Lung microvascular endothelial cell (primary cell): Measurements from ENCODE around the gene TM9SF4. TPM values are rescaled to one million over a fixed set of nuclear protein-coding genes. Genes with fewer than 3 reads are reported as not detected.

Experiments
- DNase-seq, 2 donors: peaks; one replicate each; pipeline versions ENCODE4 v3.0.0 to v3.0.0-alpha.2; 2010; ENCODE audit warnings: low read depth in 2 of 2
- total RNA-seq: library from RNA; depleted of rRNA; stranded (reverse); fragments of >200 nt; gene quantifications from 2 replicates; pipeline ENCODE4 v1.2.1, GENCODE V29; 2014

Gene TM9SF4, protein sequence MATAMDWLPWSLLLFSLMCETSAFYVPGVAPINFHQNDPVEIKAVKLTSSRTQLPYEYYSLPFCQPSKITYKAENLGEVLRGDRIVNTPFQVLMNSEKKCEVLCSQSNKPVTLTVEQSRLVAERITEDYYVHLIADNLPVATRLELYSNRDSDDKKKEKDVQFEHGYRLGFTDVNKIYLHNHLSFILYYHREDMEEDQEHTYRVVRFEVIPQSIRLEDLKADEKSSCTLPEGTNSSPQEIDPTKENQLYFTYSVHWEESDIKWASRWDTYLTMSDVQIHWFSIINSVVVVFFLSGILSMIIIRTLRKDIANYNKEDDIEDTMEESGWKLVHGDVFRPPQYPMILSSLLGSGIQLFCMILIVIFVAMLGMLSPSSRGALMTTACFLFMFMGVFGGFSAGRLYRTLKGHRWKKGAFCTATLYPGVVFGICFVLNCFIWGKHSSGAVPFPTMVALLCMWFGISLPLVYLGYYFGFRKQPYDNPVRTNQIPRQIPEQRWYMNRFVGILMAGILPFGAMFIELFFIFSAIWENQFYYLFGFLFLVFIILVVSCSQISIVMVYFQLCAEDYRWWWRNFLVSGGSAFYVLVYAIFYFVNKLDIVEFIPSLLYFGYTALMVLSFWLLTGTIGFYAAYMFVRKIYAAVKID
- 16.3 and 25.2 TPM in 2 replicates for total RNA-seq

DNA sequence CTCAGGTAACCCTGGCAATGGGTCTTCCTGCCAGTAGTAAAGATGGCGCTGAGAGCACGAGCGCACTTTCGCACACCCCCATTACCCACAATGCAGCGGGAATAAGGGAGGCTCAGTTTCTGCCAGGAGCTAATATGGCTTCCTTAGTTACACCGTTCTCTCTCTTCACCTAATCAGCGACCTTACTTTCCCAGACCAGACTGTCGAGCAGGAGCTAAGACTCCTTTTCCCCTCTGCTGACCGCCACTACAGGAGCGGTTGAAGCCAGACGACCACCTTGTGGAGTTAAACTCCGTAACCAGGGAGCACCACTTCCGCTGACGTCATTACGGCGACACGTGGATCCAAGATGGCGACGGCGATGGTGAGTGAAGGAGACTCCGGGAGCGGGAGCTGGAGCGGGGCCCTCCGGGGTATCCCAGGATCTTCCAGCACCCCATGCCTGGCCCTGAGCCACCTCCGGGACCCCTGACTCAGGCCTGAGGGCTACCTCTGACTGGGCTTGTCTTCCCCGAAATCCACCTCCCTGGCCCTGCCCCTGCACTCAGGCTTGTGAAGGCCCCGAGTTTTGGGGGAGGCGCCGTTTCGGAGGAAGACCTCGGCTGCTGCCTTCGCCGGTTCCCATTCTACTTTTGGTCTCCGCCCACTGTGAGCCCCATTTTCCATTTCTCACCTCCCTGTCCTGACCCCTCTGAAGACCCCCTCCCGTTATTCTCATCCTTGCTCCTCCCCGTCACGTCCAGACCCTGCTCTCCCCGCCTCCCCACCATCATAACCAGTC lies at the start of gene TM9SF4:
Gene TM9SF4, plus strand, starts transcription at position 323 of the 781 bp plus-strand sequence. Its CDS starts 27 bp downstream, at position 350.
- DNase-seq: peak; percentile 94 to 96

DNA sequence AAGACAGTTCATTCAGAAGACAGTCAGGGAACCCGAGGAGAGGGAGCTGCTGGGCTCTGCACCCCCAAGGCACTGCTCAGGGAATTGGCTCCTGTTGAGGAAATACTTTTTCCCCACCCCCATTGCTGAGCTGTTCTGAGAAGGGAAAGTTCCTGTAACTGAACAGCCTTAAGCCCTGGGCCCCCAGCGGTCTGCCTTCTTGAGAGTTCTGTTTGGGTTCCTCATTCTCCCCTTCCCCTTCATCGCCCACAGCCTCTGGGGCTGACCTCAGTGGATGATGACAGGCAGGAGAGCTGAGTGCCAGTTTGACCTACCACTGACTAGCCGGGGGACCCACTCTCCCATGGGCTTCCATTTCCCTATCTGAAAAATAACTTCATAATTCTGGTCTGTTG lies 46.7 kb upstream of the TM9SF4 start:
- DNase-seq: no peak

DNA sequence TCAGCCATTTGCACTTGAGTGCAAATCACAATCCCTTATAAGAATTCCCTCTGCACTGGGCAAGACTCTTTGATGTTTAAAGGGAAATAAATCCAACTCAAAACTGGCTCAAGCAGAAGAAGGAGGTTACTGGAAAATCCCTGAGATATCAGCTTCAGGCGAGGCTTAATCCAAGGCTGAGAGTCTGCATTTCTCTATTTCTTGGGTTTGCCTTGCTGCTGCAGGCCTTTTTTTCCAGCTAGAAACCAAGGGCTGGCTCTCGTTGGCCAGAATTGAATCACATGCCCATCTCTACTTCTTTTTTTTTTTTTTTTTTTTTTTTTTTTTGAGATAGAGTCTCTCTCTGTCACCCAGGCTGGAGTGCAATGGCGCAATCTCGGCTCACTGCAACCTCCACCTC lies 45.8 kb upstream of the TM9SF4 start:
- DNase-seq: no peak

DNA sequence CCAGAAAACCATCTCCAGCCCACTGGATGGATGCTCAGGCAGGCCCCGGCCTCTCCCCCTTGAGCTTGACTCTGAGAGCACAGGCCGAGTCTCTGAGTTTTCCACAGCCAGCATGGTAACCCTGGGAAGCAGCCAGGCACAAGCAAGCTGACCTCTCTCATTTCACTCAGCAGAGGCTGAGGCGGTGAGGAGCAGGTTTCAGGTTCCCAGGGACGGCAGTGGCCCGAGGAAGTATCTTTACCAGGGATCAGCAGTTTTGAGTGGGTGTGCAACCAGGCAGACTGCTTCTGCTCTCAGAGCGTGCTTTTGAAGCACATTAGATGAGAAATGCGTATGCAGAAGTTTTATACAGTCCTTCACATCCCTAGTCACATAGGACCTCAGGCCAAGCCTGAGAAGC lies 44.8 kb upstream of the TM9SF4 start:
- DNase-seq: no peak

DNA sequence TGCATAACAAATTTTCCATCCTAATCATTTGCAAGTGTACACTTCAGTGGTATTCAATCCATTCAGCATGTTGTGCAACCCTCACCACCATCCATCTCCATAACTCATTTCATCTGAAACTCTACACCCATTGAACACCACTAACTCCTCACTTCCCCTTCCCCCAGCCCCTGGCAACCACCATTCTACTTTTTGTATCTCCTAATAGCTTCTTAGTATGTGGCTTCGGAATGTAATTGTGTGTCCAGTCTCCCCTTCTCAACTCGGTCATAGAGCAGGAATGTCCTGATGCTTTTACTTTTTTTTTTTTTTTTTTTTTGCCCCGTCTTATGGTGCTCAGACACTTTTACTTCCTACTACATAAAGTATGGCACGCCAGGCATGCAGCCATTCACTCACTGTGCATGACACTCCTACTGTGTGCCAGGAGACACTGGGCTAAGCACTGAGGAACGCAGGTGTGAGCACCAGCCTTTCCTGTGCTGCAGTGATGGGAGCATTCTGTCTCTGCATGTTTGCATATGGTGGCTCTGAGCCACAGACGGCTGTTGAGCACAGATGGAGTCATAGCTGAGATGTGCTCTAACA lies 42.2 kb upstream of the TM9SF4 start:
- DNase-seq: no peak

DNA sequence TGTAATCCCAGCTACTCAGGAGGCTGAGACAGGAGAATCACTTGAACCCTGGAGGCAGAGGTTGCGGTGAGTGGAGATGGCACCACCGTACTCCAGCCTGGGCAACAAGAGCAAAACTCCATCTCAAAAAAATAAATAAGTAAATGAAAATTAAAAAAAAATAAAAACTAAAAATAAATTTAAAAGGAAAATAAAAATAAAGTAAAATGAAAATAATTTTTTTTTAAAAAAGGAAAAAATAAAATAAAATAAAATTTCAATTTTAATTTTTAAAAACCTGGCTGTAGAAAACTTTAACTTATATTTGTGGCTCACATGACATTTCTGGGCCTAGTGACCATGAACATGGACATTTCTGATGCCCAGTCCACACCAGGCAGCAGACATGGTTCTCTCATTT lies 41.3 kb upstream of the TM9SF4 start:
- DNase-seq: no peak

DNA sequence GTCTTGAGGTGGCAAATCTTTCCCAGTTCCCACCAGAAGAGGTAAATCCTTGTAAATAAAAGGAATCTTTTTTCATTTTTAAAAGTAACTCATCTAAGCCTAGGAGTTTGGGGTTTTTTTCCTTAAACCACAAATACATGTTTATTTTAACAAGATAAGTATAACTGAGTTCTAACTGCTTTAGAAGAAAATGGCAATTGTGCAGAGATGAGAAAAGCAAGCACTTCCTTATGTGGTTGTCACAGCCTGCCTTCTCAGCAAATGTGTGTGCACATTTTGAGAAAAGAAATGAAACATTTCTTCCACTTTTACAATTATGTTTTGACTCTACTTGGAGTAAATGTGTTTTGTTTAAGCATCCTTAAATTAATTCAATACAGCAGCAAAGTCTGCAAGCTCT lies 39.8 kb upstream of the TM9SF4 start:
- no peak for DNase-seq

DNA sequence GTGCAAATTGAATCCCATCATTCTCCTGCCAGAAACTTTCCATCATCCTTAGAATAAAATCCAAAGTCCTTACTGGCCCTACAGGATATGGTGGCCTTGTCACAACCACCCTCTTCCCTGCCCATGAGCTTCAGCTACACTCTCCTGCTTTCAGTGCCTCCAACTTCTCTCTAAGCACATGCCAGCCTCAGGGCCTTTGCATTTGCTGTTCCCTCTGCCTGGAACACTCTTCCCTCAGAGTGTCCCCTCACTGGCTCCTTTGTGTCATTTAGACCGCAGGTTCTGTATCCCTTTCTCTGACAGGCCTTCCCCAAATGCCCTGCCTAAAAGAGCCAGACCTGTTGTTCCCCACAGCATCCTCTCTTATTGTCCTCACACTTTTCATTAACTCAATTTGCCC lies 39.2 kb upstream of the TM9SF4 start:
- DNase-seq: no peak

DNA sequence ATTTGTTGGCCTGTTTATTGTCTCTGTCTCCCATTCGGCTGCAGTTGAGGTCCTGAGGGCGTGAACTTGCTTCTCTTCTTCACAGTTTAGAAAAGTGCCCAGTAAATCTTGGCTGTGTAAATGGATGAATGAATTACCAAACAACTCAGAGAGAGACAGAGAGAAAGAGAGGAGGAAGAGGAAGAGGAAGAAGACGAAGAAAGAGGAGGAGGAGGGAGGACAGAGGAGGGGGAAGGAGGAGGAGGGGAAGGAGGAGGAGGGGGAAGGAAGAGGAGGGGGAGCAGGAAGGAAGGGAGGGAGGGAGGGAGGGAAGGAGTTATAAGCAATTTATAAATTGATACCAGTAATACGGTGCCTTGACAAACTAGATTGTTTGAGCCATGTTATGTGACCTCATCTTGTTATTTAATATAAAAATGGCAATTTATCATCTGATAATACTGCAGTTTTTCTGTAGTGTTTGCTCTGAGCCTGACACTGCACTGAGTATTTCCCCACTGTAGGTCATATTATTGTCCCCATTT lies 38.8 kb upstream of the TM9SF4 start:
- DNase-seq: no peak

DNA sequence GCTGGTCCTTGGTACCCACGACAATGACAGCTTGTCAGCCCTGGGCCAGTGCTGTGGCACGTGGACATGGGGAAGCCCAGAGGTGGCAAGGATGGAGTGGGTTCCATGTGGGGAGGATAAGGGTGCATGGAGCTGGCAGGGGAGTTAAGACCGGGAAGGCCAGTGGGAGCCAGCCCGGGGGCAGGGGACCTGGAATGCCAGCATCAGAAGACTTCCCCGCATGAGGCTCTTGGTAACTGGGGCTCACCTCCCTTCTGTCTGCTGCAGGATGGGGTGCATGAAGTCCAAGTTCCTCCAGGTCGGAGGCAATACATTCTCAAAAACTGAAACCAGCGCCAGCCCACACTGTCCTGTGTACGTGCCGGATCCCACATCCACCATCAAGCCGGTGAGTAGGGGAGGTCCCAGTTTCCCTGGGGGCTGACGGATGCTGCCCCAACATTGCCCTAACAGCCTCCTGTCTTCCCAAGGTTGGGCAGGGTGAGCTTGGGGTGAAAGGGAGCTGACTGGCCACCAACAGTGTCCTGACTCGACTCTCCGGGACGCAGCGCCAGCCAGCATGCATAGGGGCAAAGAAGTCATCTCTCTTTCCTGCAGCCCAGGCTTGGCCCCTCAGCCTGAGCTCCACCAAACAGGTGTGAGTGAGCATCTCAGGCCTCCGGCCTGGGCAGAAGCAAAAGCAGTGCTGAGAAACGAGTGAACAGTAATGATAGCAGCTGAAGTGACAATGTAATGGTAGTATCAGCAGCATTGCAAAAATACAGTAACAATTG lies 37.9 kb upstream of the TM9SF4 start:
- no peak for DNase-seq

DNA sequence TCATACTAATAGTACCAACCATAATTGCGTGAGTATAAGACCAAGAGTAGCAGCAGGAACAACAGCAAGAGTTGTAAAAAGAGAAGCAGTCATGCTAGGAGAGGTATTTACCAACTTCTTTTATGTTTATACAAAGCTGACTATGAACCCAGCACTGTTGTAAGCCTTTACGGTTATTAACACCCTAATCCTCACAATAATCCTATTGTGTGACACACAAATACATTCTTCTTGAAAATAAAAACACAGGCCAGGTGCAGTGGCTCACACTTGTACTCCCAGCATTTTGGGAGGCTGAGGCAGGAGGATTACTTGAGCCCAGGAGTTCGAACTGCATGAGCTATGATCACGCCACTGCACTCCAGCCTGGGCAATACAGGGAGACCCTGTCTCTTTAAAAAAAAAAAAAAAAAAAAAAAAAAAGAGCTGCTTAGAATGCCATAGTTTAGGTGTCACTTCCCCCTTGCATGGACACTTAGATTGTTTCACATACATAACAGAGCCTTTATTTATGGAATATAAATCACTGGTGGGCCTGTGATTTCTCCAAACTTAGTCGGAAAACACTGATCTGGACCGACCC lies 37.3 kb upstream of the TM9SF4 start:
- peak in 1 of 2 donors; percentile 8 for DNase-seq

DNA sequence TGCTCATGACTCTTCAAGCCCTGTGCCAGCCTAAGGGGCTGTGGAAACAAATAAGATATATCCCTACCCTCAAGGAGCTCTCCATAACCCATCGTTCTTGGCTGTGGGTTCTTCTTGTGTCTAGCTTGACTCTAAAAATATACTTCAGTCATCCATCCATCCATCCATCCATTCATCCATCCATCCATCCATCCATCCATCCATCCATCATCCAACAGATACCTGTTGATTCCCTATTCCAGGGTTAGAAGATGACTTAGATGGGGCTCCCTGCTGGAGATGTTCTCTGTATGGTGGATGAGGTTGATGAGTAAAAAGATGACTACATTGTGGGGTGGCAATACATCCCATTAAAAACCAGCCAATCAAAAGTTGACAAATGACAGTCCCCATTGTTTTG lies 34.0 kb upstream of the TM9SF4 start:
- DNase-seq: no peak

DNA sequence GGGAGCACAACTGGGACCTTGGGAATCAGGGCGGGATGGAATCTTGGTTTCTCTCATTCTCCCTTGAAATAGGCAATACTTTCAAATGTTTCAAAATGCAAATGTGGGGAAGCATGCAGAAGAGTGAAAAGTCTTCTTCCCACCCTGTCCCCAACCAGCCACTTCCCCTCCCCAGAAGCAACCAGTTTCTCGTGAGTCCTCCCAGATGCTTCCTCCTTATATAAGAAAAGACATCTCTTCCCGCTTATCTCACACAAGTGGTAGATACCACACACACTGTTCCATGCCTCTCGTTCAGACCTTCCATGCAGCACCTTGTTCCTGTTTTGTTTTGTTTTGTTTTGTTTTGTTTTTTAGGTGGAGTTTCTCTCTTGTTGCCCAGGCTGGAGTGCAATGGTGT lies 32.3 kb upstream of the TM9SF4 start:
- no peak for DNase-seq

DNA sequence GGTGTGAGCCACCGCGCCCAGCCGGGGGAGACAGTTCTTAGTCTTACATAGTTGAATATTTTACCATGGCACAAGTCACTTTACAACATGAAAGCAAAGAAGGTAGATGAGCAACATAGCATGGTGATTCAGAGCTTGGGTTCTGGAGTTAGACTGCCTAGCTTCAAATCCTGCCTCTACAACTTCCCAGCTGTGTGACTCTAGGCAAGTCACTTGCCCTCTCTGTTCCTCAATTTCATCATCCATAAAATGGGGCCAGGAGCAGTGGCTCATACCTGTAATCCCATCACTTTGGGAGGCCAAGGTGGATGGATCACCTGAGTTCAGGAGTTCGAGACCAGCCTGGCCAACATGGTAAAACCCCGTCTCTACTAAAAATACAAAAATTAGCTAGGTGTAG lies 31.2 kb upstream of the TM9SF4 start:
- no peak for DNase-seq

DNA sequence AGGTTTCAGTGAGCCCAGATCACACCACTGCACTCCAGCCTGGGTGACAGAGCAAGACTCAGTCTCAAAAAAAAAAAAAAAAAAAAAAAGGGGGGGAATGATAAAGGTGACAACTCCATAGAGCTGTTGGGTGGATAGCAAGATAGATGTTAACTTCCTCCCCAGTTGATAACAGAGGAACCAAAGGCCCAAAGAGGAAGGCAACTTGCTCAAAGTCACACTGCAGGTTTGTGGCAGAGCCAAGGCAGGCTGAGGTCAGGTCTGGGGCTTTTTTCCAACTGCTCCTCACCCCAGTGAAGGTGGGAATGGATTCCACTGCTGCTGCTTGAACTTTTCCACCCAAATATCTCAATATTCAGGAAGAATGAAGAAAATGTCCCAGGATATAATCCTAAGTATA lies 30.7 kb upstream of the TM9SF4 start:
- DNase-seq: no peak

DNA sequence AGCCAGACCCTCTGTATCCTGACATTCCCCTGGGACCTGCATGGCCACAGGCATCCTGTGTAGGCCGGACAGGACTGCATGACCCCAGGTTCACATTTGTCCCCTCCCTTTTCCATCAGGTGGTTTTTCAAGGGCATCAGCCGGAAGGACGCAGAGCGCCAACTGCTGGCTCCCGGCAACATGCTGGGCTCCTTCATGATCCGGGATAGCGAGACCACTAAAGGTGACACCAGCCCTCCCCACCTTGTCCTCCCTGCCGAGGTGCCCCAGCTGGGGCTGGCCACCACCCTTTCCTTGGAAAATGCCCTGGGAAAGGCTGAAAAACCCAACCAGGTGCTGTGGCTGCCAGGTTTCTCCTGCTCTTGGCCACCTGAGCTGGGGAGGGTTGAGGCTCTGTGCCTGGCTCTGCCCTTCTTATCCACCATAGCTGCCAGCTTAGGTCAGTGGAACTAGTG lies 29.8 kb upstream of the TM9SF4 start:
- DNase-seq: no peak

DNA sequence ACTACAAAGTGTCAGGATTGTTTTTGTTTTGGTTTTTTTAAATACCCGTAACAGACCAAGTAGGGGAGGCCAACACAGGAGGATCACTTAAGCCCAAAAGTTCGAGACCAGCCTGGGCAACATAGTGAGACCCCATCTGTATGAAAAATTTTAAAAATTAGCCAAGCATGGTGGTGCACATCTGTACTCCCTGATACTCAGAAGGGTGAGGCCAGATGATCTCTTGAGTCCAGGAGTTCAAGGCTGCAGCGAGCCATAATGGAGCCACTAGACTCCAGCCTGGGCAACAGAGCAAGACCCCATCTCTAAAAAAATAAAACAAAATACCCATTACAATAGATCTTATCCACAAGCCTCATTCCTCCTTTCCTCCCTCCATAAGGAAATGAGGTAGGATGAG lies 28.7 kb upstream of the TM9SF4 start:
- no peak for DNase-seq

DNA sequence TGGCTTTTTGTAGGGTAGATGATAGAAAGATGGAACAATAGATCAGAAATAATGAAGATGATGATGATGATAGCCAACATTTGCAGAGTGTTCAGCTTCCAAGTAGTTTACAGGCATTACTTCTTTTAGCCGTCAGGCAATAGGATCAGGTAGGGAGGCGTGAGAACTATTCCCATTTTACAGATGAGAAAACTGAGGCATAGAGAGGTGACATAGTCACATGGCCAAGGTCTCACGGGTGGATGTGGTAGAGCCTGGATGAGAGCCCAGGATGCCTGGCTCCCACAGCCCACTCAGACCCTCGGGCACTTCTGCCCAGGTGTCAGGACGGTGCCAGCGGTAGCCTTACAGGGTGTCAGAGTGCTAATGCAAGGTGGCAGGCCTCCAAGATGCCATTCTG lies 26.0 kb upstream of the TM9SF4 start:
- no peak for DNase-seq

DNA sequence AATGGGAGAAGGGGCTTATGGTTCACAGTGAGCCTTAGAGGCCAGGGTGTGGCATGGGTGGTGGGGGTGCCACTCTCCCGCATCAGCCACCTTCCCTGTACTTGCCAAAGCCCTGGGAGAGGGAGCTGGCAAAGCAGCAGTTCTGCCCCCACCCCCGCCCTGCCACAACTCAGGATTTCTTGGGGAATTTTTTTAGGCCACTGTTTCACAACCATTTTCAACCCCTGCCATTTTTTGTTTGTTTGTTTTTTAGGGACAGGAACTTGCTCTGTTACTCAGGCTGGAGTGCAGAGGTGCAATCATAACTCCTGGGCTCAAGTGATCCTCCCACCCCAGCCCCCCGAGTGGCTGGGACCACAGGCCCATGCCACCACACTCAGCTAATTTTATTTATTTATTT lies 22.4 kb upstream of the TM9SF4 start:
- no peak for DNase-seq

DNA sequence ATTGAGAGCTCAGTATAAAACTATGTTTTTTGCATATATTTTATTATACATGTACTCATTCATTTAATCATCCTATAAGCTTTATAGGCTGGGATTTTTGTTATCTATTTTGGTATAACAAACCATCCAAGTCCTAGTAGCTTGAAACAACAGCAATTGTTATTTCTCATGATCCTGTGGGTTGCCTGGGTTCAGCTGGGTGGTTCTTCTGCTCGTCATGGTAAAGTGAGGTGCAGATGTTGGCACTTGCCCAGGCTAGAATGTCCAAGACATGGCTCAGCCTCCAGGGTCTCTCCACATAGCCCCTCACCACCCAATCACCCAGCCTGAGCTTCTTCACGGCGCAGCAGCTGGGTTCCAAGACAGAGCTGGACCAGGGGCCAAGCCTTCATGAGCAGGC lies 20.8 kb upstream of the TM9SF4 start:
- no peak for DNase-seq
